Lower leg skin (tissue), 3 donors: Measurements from ENCODE around the gene IQCK.

ENCODE experiments used
- CTCF ChIP-seq, 3 donors: fragments of 450-650 bp; IDR thresholded peaks; one replicate each; pipeline ENCODE4 v1.5.1; 2016; ENCODE audit warnings: antibody characterized with exemption in 3 of 3, mild to moderate bottlenecking in 3 of 3, moderate library complexity in 2 of 3
- POLR2A ChIP-seq, 2 donors: fragments of 450-650 bp; IDR thresholded peaks; one replicate each; pipeline ENCODE4 v1.6.1; 2016 to 2017; ENCODE audit warnings: antibody characterized with exemption in 2 of 2, mild to moderate bottlenecking in 1 of 2, moderate library complexity in 1 of 2

GRCh38 chr16:19883966-19884485, 166.0 kb downstream of the IQCK start:
- no peak for TF ChIP-seq CTCF (IDR thresholded peaks at IDR 0.05)
- TF ChIP-seq POLR2A (IDR thresholded peaks at IDR 0.05): no peak
